HepG2 (cell line): ENCODE results near the gene ZNF780B. TPM values are rescaled to one million over a fixed set of nuclear protein-coding genes. Genes with fewer than 3 reads are reported as not detected.

Experiments
- ARID4A ChIP-seq: sonication (generic); formaldehyde crosslinking; IDR thresholded peaks from 2 replicates; pipeline ENCODE4 v1.5.0; 2020; ENCODE audit warnings: mild to moderate bottlenecking, missing genetic modification reagents, borderline replicate concordance
- FLYWCH1 ChIP-seq: sonication (generic); formaldehyde crosslinking; IDR thresholded peaks from 2 replicates; pipeline ENCODE4 v1.8.1; 2023; ENCODE audit warnings: mild to moderate bottlenecking, missing genetic modification reagents
- IRF1 ChIP-seq: sonication (generic); formaldehyde crosslinking; IDR thresholded peaks from 2 replicates; pipeline ENCODE4 v1.4.0; 2020; ENCODE audit warnings: low read depth, mild to moderate bottlenecking, missing genetic modification reagents
- KLF15 ChIP-seq: sonication (generic); formaldehyde crosslinking; IDR thresholded peaks from 2 replicates; pipeline ENCODE4 v1.8.1; 2023; ENCODE audit warnings: borderline replicate concordance, mild to moderate bottlenecking, inconsistent platforms, missing genetic modification reagents, mixed read lengths
- MLXIP ChIP-seq: sonication (generic); formaldehyde crosslinking; IDR thresholded peaks from 2 replicates; pipeline ENCODE4 v1.9.0; 2021; ENCODE audit warnings: missing genetic modification reagents, borderline replicate concordance
- PBX3 ChIP-seq: sonication (generic); formaldehyde crosslinking; IDR thresholded peaks from 2 replicates; pipeline ENCODE4 v1.8.1; 2023; ENCODE audit warnings: missing genetic modification reagents, inconsistent platforms, borderline replicate concordance
- THAP8 ChIP-seq: sonication (generic); formaldehyde crosslinking; IDR thresholded peaks from 2 replicates; pipeline ENCODE4 v1.5.1; 2020; ENCODE audit warnings: missing genetic modification reagents, mild to moderate bottlenecking, borderline replicate concordance
- UBTF ChIP-seq: sonication (generic); formaldehyde crosslinking; IDR thresholded peaks from 2 replicates; pipeline ENCODE4 v1.4.0; 2020; ENCODE audit warnings: mild to moderate bottlenecking, missing genetic modification reagents
- ZNF224 ChIP-seq: sonication (generic); formaldehyde crosslinking; IDR thresholded peaks from 2 replicates; pipeline ENCODE4 v1.5.0; 2020; ENCODE audit warnings: mild to moderate bottlenecking, missing genetic modification reagents
- ZNF383 ChIP-seq: sonication (generic); formaldehyde crosslinking; IDR thresholded peaks from 2 replicates; pipeline ENCODE4 v1.4.0; 2020; ENCODE audit warnings: missing genetic modification reagents, mild to moderate bottlenecking, borderline replicate concordance
- ZNF589 ChIP-seq: sonication (generic); formaldehyde crosslinking; conservative IDR thresholded peaks from 2 replicates; pipeline ENCODE4 v1.8.0; 2022; ENCODE audit warnings: mild to moderate bottlenecking, moderate library complexity, missing genetic modification reagents
- ZNF839 ChIP-seq: sonication (generic); formaldehyde crosslinking; IDR thresholded peaks from 2 replicates; pipeline ENCODE4 v1.4.0; 2020; ENCODE audit warnings: missing genetic modification reagents, mild to moderate bottlenecking, borderline replicate concordance
- polyA plus RNA-seq, 8 experiments: library from polyadenylated mRNA; depleted of rRNA in 3 of 8; stranded (reverse) in 7 of 8; unstranded in 1 of 8; fragments of >200 nt; fragmentation: Illumina TruSeq in 4 of 8; extraction: Trizol in 4 of 8; gene quantifications; 2 replicates each; pipeline versions ENCODE4 v1.2.1 to v1.2.3, GENCODE V29; 2011 to 2016; ENCODE audit warnings: low read depth in 4 of 8, missing spikeins in 1 of 8, mixed read lengths in 1 of 8; ENCODE audit not compliant: insufficient read depth in 1 of 8
- total RNA-seq, 5 experiments: library from RNA; depleted of rRNA; stranded (reverse); fragments of >200 nt; fragmentation: Illumina TruSeq; extraction: Trizol; gene quantifications; 2 replicates each; pipeline ENCODE4 v1.2.3, GENCODE V29; 2016; ENCODE audit warnings: low read depth in 1 of 5

ZNF780B gene
- total and polyA plus RNA-seq, 2 of the 13 experiments (the other 11 are each of a cell fraction or from before 2014, with no cell fraction given): 6.6 to 21.9 TPM

GRCh38 chr19:40026597-40026970, 29.4 kb downstream of the ZNF780B start (continued):
- TF ChIP-seq MLXIP (CRISPR knock-in tag): no peak
- no peak for TF ChIP-seq THAP8 (CRISPR knock-in tag)
- TF ChIP-seq KLF15 (CRISPR knock-in tag): no peak
- no peak for TF ChIP-seq ZNF224 (CRISPR knock-in tag)
- TF ChIP-seq ZNF839 (CRISPR knock-in tag): no peak
- TF ChIP-seq FLYWCH1: no peak
- no peak for TF ChIP-seq ZNF589 (CRISPR knock-in tag)
- no peak for TF ChIP-seq PBX3 (CRISPR knock-in tag)
- no peak for TF ChIP-seq UBTF
- TF ChIP-seq ARID4A (CRISPR knock-in tag): no peak
- no peak for TF ChIP-seq ZNF383 (CRISPR knock-in tag)
- no peak for TF ChIP-seq IRF1 (CRISPR knock-in tag)
